ENCODE measurements around the gene EIF4ENIF1.

Gene EIF4ENIF1

DNA sequence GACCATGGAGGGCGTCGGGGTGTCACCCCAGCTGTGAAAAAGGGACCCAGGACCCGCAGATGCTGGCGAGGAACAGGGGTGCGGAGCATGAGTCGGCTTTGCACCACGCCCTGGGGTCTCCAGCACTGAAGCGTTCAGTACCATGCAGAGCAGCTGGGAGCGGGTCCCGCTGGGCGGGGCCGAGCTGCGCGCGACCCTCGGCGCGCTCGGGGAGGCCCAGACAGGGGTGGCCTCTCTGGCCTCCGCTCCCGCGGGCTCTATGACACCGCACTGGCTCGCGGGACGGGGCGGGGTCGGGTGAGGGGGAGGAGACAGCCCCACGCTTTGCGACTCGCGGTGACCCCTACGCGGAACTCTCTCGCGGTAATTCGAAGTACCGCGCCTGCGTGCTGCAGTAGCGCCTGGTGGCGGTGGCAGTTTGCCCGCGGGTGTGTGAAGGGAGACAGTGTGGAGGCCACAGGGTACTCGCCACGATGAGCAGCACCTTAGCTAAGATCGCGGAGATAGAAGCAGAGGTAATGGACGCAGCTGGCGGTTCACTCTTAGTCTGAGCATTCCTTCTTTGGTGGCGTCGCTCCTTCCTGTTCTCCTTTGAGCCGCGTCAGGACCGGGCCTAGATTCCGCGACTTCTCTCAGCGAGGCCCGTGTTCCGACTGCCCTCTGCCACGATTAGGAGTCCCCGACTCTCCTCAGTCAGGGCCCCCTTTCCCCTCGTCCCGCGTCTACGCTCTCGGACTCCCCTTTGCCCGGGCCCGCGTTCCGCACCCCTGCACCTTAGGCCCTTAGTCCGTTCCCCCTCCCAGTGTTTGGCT lies 90.2 kb downstream of the EIF4ENIF1 start, which contains the start of gene DRG1:
TSS of gene DRG1 (plus strand) at position 394 of the 812 bp plus-strand sequence. CDS start at position 474, 80 bp downstream.
- Histone ChIP-seq H3K23ac (ENCODE audit: low read length in 2 of 2) (peak within 1 kb of the TSS in 1 of 2 experiments; percentile 89), H2BK15ac (ENCODE audit: low read depth, poor library complexity, severe bottlenecking) (no peak within 1 kb of the TSS), H3K9me3 (ENCODE audit: control insufficient read depth, low read length) (no peaks in the 10 kb centered on the region), H3K9ac (ENCODE audit: low read length) (peak within 1 kb of the TSS; percentile 97), H3K14ac (ENCODE audit: low read length in 2 of 2) (peak within 1 kb of the TSS in 1 of 2 experiments; percentile 96), H2BK120ac (ENCODE audit: low read depth, low read length) (peak within 1 kb of the TSS; percentile 29), H3K27ac (ENCODE audit: low read length, poor library complexity, severe bottlenecking) (peak within 1 kb of the TSS; percentile 77), H3K18ac (ENCODE audit: low read depth in 1 of 2, low read length in 2 of 2) (peak within 1 kb of the TSS; percentile 83 to 98), H2AFZ (ENCODE audit: low read depth, low read length) (peak within 1 kb of the TSS; percentile 97), H3K27me3 (ENCODE audit: control insufficient read depth in 1 of 2, insufficient read depth in 1 of 2, low read length in 2 of 2) (no peaks in the 10 kb centered on the region), H4K8ac (ENCODE audit: low read length) (peak within 1 kb of the TSS; percentile 96), H3K4me2 (ENCODE audit: low read length, poor library complexity, severe bottlenecking) (peak within 1 kb of the TSS; percentile 84), H3K4ac (ENCODE audit: low read depth in 1 of 2, low read length in 2 of 2) (peak within 1 kb of the TSS; percentile 69 to 100), H3K4me1 (ENCODE audit: control insufficient read depth, insufficient read depth, low read depth, low read length) (peaks cover 1% of the 10 kb centered on the region), H2AK5ac (ENCODE audit: low read length, severe bottlenecking) (peak within 1 kb of the TSS; percentile 82), H3K79me1 (replicated peaks; ENCODE audit: low read length, poor library complexity, severe bottlenecking) (peaks cover 5% of the 10 kb centered on the region), H2BK12ac (ENCODE audit: low read length in 2 of 2) (peak within 1 kb of the TSS in 1 of 2 experiments; percentile 42), H2BK5ac (ENCODE audit: low read depth, low read length, poor library complexity, severe bottlenecking) (peak within 1 kb of the TSS; percentile 48), H4K91ac (ENCODE audit: low read length) (peak within 1 kb of the TSS; percentile 65), H3K4me3 (ENCODE audit: insufficient read depth in 1 of 2, low read depth in 1 of 2, low read length in 2 of 2) (peak within 1 kb of the TSS; percentile 81 to 98), H3K36me3 (ENCODE audit: control insufficient read depth in 1 of 2, insufficient read depth in 2 of 2, low read depth in 1 of 2, low read length in 2 of 2) (peaks cover 20 to 30% of the 10 kb centered on the region in 2 experiments)
- 1% methylated on average over 72 of the region's 72 CpGs for WGBS
- peak; percentile 95 for DNase-seq

DNA sequence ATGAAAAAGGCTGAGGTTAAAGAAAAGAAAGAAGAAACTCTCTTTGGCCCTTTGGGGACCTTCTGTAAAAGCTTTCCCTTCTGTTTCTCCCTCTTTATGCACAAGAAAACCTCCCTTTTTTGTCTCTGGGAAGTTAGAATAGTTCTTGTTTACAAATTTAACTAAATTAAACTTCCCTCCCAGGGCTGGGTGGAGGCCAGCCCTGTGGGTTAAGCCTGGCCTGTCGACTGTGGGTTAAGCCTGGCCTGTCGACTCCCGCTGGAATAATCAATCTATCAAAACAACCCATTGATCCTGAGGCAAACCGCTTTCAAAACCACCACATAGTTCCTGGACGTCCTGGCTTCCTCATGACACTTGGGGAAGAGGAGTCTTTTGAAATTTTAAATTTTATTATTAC lies 91.4 kb downstream of the EIF4ENIF1 start:
- no peaks in the 10 kb centered on the region for H3K27me3 ChIP-seq (ENCODE audit: control insufficient read depth in 1 of 2, insufficient read depth in 1 of 2, low read length in 2 of 2)
- peak overlapping the region; percentile 97 for H3K9ac ChIP-seq (ENCODE audit: low read length)
- 40% methylated on average over 2 of the region's 5 CpGs for WGBS
- no peak overlapping the region for H2AFZ ChIP-seq (ENCODE audit: low read depth, low read length)
- H3K18ac ChIP-seq (ENCODE audit: low read depth in 1 of 2, low read length in 2 of 2) = no peak overlapping the region
- peak; percentile 14 for DNase-seq
- no peak overlapping the region for H2BK120ac ChIP-seq (ENCODE audit: low read depth, low read length)
- peaks cover 1% of the 10 kb centered on the region for H3K4me1 ChIP-seq (ENCODE audit: control insufficient read depth, insufficient read depth, low read depth, low read length)
- peaks cover 11 to 18% of the 10 kb centered on the region in 2 experiments for H3K36me3 ChIP-seq (ENCODE audit: control insufficient read depth in 1 of 2, insufficient read depth in 2 of 2, low read depth in 1 of 2, low read length in 2 of 2)
- H2BK15ac ChIP-seq (ENCODE audit: low read depth, poor library complexity, severe bottlenecking) = no peak overlapping the region
- no peak overlapping the region for H4K91ac ChIP-seq (ENCODE audit: low read length)
- H3K9me3 ChIP-seq (ENCODE audit: control insufficient read depth, low read length) = no peaks in the 10 kb centered on the region
- H3K27ac ChIP-seq (ENCODE audit: low read length, poor library complexity, severe bottlenecking) = no peak overlapping the region
- peak overlapping the region; percentile 84 for H4K8ac ChIP-seq (ENCODE audit: low read length)
- H2AK5ac ChIP-seq (ENCODE audit: low read length, severe bottlenecking) = no peak overlapping the region
- H3K14ac ChIP-seq (ENCODE audit: low read length in 2 of 2) = no peak overlapping the region
- no peak overlapping the region for H3K4me3 ChIP-seq (ENCODE audit: insufficient read depth in 1 of 2, low read depth in 1 of 2, low read length in 2 of 2)
- no peak overlapping the region for H3K4me2 ChIP-seq (ENCODE audit: low read length, poor library complexity, severe bottlenecking)
- H2BK5ac ChIP-seq (ENCODE audit: low read depth, low read length, poor library complexity, severe bottlenecking) = no peak overlapping the region
- H3K4ac ChIP-seq (ENCODE audit: low read depth in 1 of 2, low read length in 2 of 2) = no peak overlapping the region
- no peak overlapping the region for H3K23ac ChIP-seq (ENCODE audit: low read length in 2 of 2)
- peaks cover 3% of the 10 kb centered on the region for H3K79me1 ChIP-seq (replicated peaks; ENCODE audit: low read length, poor library complexity, severe bottlenecking)
- H2BK12ac ChIP-seq (ENCODE audit: low read length in 2 of 2) = no peak overlapping the region

DNA sequence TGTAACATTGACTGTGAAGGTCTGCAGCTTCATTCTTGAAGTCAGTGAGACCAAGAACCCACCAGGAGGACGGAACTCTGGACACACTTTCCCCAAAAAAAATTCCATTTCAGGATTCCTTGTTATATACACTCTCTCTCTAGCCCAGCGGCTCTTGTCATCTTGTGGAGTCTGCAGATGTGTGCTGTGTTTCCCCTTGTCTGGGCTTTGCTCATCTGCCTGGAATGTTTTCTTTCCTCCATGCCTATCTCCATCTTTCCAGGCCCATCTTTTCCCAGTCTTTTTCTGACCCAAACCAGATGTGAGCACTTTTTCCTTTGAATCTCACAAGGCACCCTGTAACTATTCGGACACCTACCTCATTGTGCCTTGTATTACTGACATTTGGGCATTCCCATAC lies 95.3 kb downstream of the EIF4ENIF1 start:
- no peaks in the 10 kb centered on the region for H3K36me3 ChIP-seq (ENCODE audit: control insufficient read depth in 1 of 2, insufficient read depth in 2 of 2, low read depth in 1 of 2, low read length in 2 of 2)
- H4K8ac ChIP-seq (ENCODE audit: low read length) = no peak overlapping the region
- no peaks in the 10 kb centered on the region for H3K4me1 ChIP-seq (ENCODE audit: control insufficient read depth, insufficient read depth, low read depth, low read length)
- H3K9ac ChIP-seq (ENCODE audit: low read length) = no peak overlapping the region
- H2BK12ac ChIP-seq (ENCODE audit: low read length in 2 of 2) = no peak overlapping the region
- no peak overlapping the region for H3K23ac ChIP-seq (ENCODE audit: low read length in 2 of 2)
- H3K4me2 ChIP-seq (ENCODE audit: low read length, poor library complexity, severe bottlenecking) = no peak overlapping the region
- H2BK5ac ChIP-seq (ENCODE audit: low read depth, low read length, poor library complexity, severe bottlenecking) = no peak overlapping the region
- no peak overlapping the region for H2BK120ac ChIP-seq (ENCODE audit: low read depth, low read length)
- no peaks in the 10 kb centered on the region for H3K9me3 ChIP-seq (ENCODE audit: control insufficient read depth, low read length)
- no peaks in the 10 kb centered on the region for H3K27me3 ChIP-seq (ENCODE audit: control insufficient read depth in 1 of 2, insufficient read depth in 1 of 2, low read length in 2 of 2)
- H3K4ac ChIP-seq (ENCODE audit: low read depth in 1 of 2, low read length in 2 of 2) = no peak overlapping the region
- H3K4me3 ChIP-seq (ENCODE audit: insufficient read depth in 1 of 2, low read depth in 1 of 2, low read length in 2 of 2) = no peak overlapping the region
- H3K14ac ChIP-seq (ENCODE audit: low read length in 2 of 2) = no peak overlapping the region
- H4K91ac ChIP-seq (ENCODE audit: low read length) = no peak overlapping the region
- H3K79me1 ChIP-seq (replicated peaks; ENCODE audit: low read length, poor library complexity, severe bottlenecking) = no peaks in the 10 kb centered on the region
- H2AK5ac ChIP-seq (ENCODE audit: low read length, severe bottlenecking) = no peak overlapping the region
- H3K18ac ChIP-seq (ENCODE audit: low read depth in 1 of 2, low read length in 2 of 2) = no peak overlapping the region
- DNase-seq = no peak
- WGBS = 76% methylated on average over 3 of the region's 3 CpGs
- no peak overlapping the region for H3K27ac ChIP-seq (ENCODE audit: low read length, poor library complexity, severe bottlenecking)
- H2BK15ac ChIP-seq (ENCODE audit: low read depth, poor library complexity, severe bottlenecking) = no peak overlapping the region
- no peak overlapping the region for H2AFZ ChIP-seq (ENCODE audit: low read depth, low read length)

DNA sequence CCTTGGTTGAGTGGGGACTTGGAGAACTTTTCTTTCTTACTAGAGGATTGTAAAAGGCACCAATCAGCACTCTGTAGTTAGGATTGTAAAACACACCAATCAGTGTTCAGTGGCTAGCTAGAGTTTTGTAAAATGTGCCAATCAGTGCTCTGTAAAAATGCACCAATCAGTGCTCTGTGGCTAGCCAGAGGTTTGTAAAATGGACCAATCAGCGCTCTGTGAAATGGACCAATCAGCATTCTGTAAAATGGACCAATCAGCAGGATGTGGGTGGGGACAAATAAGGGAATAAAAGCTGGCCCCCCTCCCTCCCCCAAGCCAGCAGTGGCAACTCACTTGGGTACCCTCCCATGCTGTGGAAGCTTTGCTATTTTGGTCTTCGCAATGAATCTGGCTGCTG lies 95.7 kb downstream of the EIF4ENIF1 start:
- Histone ChIP-seq H3K4me3 (ENCODE audit: insufficient read depth in 1 of 2, low read depth in 1 of 2, low read length in 2 of 2) (no peak overlapping the region), H3K79me1 (replicated peaks; ENCODE audit: low read length, poor library complexity, severe bottlenecking) (no peaks in the 10 kb centered on the region), H2AK5ac (ENCODE audit: low read length, severe bottlenecking) (no peak overlapping the region), H3K9ac (ENCODE audit: low read length) (no peak overlapping the region), H3K4ac (ENCODE audit: low read depth in 1 of 2, low read length in 2 of 2) (no peak overlapping the region), H3K36me3 (ENCODE audit: control insufficient read depth in 1 of 2, insufficient read depth in 2 of 2, low read depth in 1 of 2, low read length in 2 of 2) (no peaks in the 10 kb centered on the region), H3K18ac (ENCODE audit: low read depth in 1 of 2, low read length in 2 of 2) (no peak overlapping the region), H3K23ac (ENCODE audit: low read length in 2 of 2) (no peak overlapping the region), H2BK12ac (ENCODE audit: low read length in 2 of 2) (no peak overlapping the region), H4K8ac (ENCODE audit: low read length) (no peak overlapping the region), H3K27ac (ENCODE audit: low read length, poor library complexity, severe bottlenecking) (no peak overlapping the region), H3K14ac (ENCODE audit: low read length in 2 of 2) (no peak overlapping the region), H3K4me2 (ENCODE audit: low read length, poor library complexity, severe bottlenecking) (no peak overlapping the region), H2BK15ac (ENCODE audit: low read depth, poor library complexity, severe bottlenecking) (no peak overlapping the region), H2BK120ac (ENCODE audit: low read depth, low read length) (no peak overlapping the region), H3K27me3 (ENCODE audit: control insufficient read depth in 1 of 2, insufficient read depth in 1 of 2, low read length in 2 of 2) (no peaks in the 10 kb centered on the region), H2AFZ (ENCODE audit: low read depth, low read length) (no peak overlapping the region), H3K9me3 (ENCODE audit: control insufficient read depth, low read length) (no peaks in the 10 kb centered on the region), H3K4me1 (ENCODE audit: control insufficient read depth, insufficient read depth, low read depth, low read length) (no peaks in the 10 kb centered on the region), H4K91ac (ENCODE audit: low read length) (no peak overlapping the region), H2BK5ac (ENCODE audit: low read depth, low read length, poor library complexity, severe bottlenecking) (no peak overlapping the region)
- 97% methylated on average over 2 of the region's 2 CpGs for WGBS
- no peak for DNase-seq
